GM18867 (cell line): Measurements from ENCODE around the gene FNDC3A.

Source experiments
- ATAC-seq: cut with Tn5 transposase; IDR thresholded peaks from one replicate; pipeline ENCODE4 v1.9.1; 2021; ENCODE audit warnings: mild to moderate bottlenecking, moderate library complexity; ENCODE audit not compliant: unreplicated experiment

Gene FNDC3A

GRCh38 chr13:49247643-49248621 lies 272.2 kb downstream of the FNDC3A start, which contains the start of gene CDADC1:
Gene CDADC1, plus strand, starts transcription at chr13:49247925. Its CDS starts 113 bp downstream, at chr13:49248038.
- ATAC-seq = peak; percentile 96

DNA sequence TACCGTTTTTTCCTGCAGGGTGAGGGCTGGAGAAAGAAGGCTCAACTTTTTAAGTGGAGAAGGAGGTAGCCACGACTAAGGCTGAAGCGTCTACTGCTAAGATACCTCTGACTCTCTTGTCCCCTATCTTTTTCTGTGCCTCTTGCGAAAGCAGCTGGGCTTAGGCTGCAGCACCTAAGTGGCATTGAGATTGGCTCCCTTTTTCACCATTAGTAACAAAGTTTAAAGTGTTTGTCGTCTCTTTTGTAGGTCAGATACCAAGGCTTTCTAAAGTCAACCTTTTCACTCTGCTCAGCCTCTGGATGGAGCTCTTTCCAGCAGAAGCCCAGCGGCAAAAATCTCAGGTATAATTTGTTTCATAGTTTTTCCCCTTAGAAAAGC lies 272.9 kb downstream of the FNDC3A start:
- no peak for ATAC-seq

GRCh38 chr13:49251326-49251725 lies 275.6 kb downstream of the FNDC3A start:
- ATAC-seq = no peak

- no peak for ATAC-seq
These were observed 277.6 kb downstream of the FNDC3A start for GRCh38 chr13:49253310-49253709.

DNA sequence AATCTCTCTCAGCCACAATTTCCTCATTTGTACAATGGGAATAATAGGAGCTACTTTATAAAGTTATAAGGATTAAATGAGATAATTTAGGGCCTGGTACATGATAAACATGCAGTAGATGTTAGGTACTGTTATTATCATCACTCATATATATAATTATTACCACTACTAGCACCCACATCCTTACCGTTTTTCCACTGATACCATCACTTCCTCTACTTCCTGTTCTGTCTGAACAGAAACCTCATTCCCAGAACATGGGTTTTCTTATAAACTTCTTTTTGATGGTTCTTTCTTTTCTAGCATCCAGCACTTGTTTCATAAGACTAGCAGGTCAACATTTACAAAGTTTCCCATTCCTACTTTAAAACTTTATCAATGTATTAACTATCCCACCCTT lies 278.3 kb downstream of the FNDC3A start:
- ATAC-seq = no peak

GRCh38 chr13:49256841-49257240 lies 281.1 kb downstream of the FNDC3A start:
- no peak for ATAC-seq

GRCh38 chr13:49258089-49258796 lies 282.5 kb downstream of the FNDC3A start:
- ATAC-seq = no peak
